Measurements from ENCODE around the gene FGGY. TPM values are rescaled to one million over a fixed set of nuclear protein-coding genes. Genes with fewer than 3 reads are reported as not detected.

Gene FGGY
- total RNA-seq, 4 donors from 2014 or later: 24.9 to 35.9 (median 30.5) TPM

DNA sequence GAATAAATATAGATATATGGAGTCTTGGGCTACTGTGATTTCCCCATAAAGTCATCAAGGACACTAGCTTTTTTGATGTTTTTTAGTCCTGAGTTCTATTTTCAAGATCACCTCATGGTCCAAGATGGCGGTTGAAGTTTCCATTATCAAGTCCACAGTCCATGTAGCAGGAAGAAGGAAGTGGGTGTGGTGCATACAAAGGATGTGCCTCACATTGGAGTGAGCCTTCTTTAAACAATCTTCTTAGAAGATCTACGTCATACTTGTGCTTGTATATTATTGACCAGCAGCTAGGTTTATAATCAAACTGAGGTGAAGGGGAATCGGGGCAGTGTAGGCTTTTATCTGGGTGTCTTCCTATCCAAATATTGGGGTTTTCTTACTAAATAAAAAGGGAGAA, 93.4 kb downstream of the FGGY start:
- no peak for TF ChIP-seq POLR2A (IDR thresholded peaks at IDR 0.05)
- TF ChIP-seq, protein P1, sequence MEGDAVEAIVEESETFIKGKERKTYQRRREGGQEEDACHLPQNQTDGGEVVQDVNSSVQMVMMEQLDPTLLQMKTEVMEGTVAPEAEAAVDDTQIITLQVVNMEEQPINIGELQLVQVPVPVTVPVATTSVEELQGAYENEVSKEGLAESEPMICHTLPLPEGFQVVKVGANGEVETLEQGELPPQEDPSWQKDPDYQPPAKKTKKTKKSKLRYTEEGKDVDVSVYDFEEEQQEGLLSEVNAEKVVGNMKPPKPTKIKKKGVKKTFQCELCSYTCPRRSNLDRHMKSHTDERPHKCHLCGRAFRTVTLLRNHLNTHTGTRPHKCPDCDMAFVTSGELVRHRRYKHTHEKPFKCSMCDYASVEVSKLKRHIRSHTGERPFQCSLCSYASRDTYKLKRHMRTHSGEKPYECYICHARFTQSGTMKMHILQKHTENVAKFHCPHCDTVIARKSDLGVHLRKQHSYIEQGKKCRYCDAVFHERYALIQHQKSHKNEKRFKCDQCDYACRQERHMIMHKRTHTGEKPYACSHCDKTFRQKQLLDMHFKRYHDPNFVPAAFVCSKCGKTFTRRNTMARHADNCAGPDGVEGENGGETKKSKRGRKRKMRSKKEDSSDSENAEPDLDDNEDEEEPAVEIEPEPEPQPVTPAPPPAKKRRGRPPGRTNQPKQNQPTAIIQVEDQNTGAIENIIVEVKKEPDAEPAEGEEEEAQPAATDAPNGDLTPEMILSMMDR (IDR thresholded peaks at IDR 0.05 in 4 of 5, conservative IDR thresholded peaks at IDR 0.05 in 1 of 5): no peak
- intact Hi-C loops (cut with DNase I; ENCODE audit: low total_unique reads): no loop called here
- Histone ChIP-seq H3K27ac (peak overlapping the region in 2 of 4 donors; percentile 89 to 94), H3K4me1 (peaks cover 39 to 40% of the 10 kb centered on the region in 2 donors), H3K36me3 (no peaks in the 10 kb centered on the region), H3K4me3 (no peak overlapping the region), H3K27me3 (no peaks in the 10 kb centered on the region), H3K9me3 (no peaks in the 10 kb centered on the region)
- DNase-seq: no peak
- ATAC-seq: no peak
- in situ Hi-C loops (cut with MboI; ENCODE audit: low sequenced_read_pairs in 4 of 4): no loop called here

DNA sequence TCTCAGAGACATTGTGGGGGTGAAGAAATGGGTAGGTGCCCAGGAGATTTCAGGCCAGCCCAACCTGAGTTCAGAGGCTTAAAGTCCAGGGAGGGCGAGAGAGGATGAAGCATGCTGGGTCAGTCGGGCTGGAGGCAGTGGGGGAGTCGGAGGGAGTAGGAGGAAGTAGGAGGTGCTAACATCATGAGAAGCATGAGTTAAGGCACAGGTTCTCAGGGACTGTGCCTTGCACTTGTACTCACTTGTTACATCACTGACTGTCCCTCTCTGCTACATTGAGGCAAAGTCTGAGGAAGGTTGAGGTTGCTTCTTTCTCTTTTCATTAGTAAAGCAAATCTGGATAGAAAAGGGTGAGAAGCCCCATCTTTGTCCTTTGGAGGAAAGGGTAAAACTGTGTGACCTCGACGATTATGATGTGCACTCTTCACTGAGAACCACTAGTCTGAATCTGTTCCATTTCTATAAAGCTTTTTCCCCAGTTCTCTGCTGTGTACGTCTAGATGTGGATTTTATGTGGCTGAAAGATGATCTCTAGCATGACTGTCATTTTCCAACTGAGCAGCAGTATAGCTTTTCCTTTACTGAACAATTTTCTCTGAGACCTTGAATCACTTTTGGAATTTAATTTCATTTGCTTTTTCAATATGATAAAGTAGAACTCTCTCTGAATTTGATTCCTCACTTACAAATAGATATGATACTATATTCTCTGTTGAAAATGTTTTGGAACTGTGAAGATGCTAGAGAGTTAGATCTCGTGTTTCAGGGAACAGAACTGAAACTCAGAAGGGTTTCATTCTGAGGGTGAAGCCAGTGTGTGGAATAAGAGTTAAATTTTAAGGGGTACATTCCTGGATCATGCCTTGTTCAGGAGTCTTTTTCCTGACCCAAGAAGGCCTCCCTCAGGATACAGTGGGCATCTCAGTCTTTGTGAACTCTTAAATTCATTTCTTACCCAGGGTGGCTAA, 94.6 kb downstream of the FGGY start:
- intact Hi-C loops (cut with DNase I; ENCODE audit: low total_unique reads): loop anchor here (2.0 kb wide), 2 partner anchors 95 to 307 kb away; partner anchors contain the start of gene FGGY
- Histone ChIP-seq H3K4me1 (peaks cover 47 to 50% of the 10 kb centered on the region in 2 donors), H3K4me3 (peak overlapping the region in 2 of 4 donors; percentile 7 to 14), H3K9me3 (no peaks in the 10 kb centered on the region), H3K27me3 (no peaks in the 10 kb centered on the region), H3K27ac (peak overlapping the region; percentile 89 to 95 (median 92)), H3K36me3 (no peaks in the 10 kb centered on the region)
- in situ Hi-C loops (cut with MboI; ENCODE audit: low sequenced_read_pairs in 4 of 4): no loop called here
- DNase-seq (peak in 1 of 2 donors; percentile 39), ATAC-seq (peak in 1 of 2 donors; percentile 35)
- peak in 1 of 2 donors; percentile 7 for TF ChIP-seq POLR2A (IDR thresholded peaks at IDR 0.05)
- TF ChIP-seq, protein P1 (IDR thresholded peaks at IDR 0.05 in 4 of 5, conservative IDR thresholded peaks at IDR 0.05 in 1 of 5): no peak

DNA sequence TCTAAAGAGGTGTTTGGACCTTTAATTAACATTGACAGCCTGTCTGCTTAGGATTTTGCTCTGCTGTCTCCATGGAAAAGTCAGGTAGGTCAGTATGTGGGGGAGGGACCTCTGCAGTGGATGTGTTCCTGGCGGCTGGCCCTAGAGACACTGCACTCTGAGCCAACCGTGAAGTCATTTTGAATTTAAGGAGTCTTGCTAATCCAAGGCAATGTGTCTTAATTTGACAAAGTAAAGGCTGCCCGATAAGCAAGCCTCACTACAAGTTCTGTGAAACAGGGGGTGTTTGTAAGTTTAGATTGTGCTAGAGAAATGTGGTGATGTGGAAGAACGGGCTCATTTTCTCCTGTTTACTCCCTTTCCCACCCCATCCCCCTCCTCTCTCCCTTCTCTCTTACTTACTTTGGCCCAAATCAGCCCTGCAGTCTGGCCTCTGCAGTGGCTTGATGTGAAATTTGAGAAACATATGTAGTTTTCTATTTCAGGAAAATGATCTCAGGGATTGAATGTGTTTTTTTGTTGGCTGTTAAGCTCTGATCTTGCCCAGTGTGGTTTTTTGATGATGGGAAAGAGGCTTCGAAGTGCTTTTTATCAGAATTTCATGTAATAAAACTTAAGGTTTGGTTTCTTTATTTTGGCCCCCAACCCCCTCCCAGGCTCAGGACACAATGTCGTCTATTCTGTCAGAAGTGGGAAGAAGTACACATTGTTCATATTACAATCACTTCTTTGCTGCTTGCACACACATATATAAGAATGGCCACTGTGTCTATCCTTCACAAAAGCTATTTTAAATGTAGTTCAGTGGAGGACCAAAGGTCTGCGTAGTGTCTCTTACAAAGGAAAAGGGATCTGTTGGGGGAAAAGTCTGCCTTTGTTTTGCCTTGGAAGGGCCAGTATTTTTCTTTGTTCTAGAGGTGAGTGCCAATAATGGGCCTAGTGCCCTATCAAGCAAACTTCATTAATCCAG, 96.6 kb downstream of the FGGY start:
- Histone ChIP-seq H3K27ac (peak overlapping the region; percentile 89 to 95 (median 92)), H3K27me3 (no peaks in the 10 kb centered on the region), H3K36me3 (no peaks in the 10 kb centered on the region), H3K4me1 (peaks cover 64 to 67% of the 10 kb centered on the region in 2 donors), H3K4me3 (peak overlapping the region; percentile 3 to 24 (median 21)), H3K9me3 (no peaks in the 10 kb centered on the region)
- intact Hi-C loops (cut with DNase I; ENCODE audit: low total_unique reads): loop anchor here (1.0 to 2.0 kb wide), 3 partner anchors 97 to 609 kb away; partner anchors contain the start of genes FGGY and JUN
- ATAC-seq (peak; percentile 93 to 94), DNase-seq (peak; percentile 87 to 95)
- in situ Hi-C loops (cut with MboI; ENCODE audit: low sequenced_read_pairs in 4 of 4): no loop called here
- no peak for TF ChIP-seq POLR2A (IDR thresholded peaks at IDR 0.05)
- TF ChIP-seq, protein P1 (IDR thresholded peaks at IDR 0.05 in 4 of 5, conservative IDR thresholded peaks at IDR 0.05 in 1 of 5): no peak

DNA sequence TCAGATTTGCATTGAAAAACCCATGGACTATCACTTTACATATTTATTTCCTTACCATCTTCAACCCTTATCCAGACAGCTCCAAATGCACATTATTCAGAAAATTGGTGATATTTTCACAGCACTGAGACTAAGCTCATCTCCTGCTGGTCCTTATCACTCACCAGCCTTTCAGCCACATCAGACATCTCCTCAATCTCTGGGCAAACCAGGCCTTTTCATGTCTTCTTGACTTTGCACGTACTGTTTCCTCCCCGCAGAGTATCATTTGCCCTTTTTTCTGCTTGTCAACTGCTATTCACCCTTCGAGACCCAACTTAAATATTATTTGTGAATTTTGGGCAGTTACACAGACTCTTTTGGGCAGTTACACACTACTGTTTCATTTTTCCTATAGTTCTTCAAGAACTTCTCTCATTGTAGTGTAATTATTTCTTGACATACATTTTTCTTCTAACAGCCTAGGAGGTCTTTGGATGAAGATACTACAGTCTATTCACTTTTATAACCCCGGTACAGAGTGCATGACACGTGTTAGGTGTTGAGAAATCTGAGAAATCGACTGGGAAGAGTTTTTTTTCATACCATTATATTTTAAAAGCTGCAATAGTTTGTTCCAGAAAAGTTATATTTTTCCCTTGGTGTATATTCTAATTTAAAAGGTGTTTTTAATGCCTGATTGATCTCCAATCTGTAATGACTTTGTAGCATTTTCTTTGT, 98.0 kb downstream of the FGGY start:
- DNase-seq: no peak
- no peaks in the 10 kb centered on the region for H3K27me3 ChIP-seq
- H3K9me3 ChIP-seq: no peaks in the 10 kb centered on the region
- no peaks in the 10 kb centered on the region for H3K36me3 ChIP-seq
- no peak for ATAC-seq
- TF ChIP-seq, protein P1 (IDR thresholded peaks at IDR 0.05 in 4 of 5, conservative IDR thresholded peaks at IDR 0.05 in 1 of 5): no peak
- TF ChIP-seq POLR2A (IDR thresholded peaks at IDR 0.05): no peak
- no peak overlapping the region for H3K4me3 ChIP-seq
- in situ Hi-C loops (cut with MboI; ENCODE audit: low sequenced_read_pairs in 4 of 4) (no loop called here), intact Hi-C loops (cut with DNase I; ENCODE audit: low total_unique reads) (no loop called here)
- H3K27ac ChIP-seq: peak overlapping the region; percentile 89 to 95 (median 92)
- peaks cover 64 to 67% of the 10 kb centered on the region in 2 donors for H3K4me1 ChIP-seq
